GM12878 (cell line): ENCODE measurements around the gene LGALS8. TPM values are rescaled to one million over a fixed set of nuclear protein-coding genes. Genes with fewer than 3 reads are reported as not detected.

ENCODE experiments used
- ATAC-seq: fragments of 200-7000 bp; cut with Tn5 transposase; 3 replicates; pipeline ENCODE4 v1.9.1; 2020; ENCODE audit warnings: mild to moderate bottlenecking, moderate library complexity
- BruUV-seq: library from RNA; stranded (reverse); fragments of 400-500 nt; replicated peaks from 2 replicates; lab custom pipeline; 2021; lab: Mats Ljungman, UMichigan
- CTCF ChIA-PET: fragments of 300-600 bp; sonication (Branson Sonifier 250); formaldehyde crosslinking; extraction: SDS; loops from one replicate; lab custom pipeline; 2021; ENCODE audit warnings: inconsistent platforms; lab: Yijun Ruan, JAX
- POLR2A ChIA-PET: fragments of 350-600 bp; formaldehyde crosslinking; extraction: SDS; loops from one replicate; lab custom pipeline; 2021; ENCODE audit warnings: inconsistent platforms; lab: Charles Lee
- RAD21 ChIA-PET: fragments of 300-600 bp; sonication (Branson Sonifier 250); formaldehyde crosslinking; loops from one replicate; lab custom pipeline; 2023; ENCODE audit warnings: antibody characterized with exemption; ENCODE audit not compliant: unreplicated experiment; lab: Charles Lee
- SMC1A ChIA-PET: fragments of 300-600 bp; sonication (Branson Sonifier 250); formaldehyde crosslinking; loops from one replicate; lab custom pipeline; 2023; ENCODE audit not compliant: unreplicated experiment, uncharacterized antibody; lab: Charles Lee
- DNase-seq: peaks from one replicate; pipeline ENCODE4 v3.0.0-alpha.2; 2011; ENCODE audit warnings: low read depth, low spot score
- FAIRE-seq: peaks from 3 replicates; lab custom pipeline; 2011; peaks lifted over from hg19 to GRCh38; lab: Jason Lieb, UNC
- H2AFZ ChIP-seq: 2 replicates; pipeline ENCODE4 v1.6.0; 2011; ENCODE audit warnings: low read depth, low read length, control low read depth; ENCODE audit not compliant: control insufficient read depth
- H3K27ac ChIP-seq: 2 replicates; pipeline ENCODE4 v1.5.1; 2011; ENCODE audit warnings: control low read depth; ENCODE audit not compliant: control insufficient read depth, insufficient read depth
- H3K27me3 ChIP-seq, 2 experiments: replicated peaks in 1 of 2; 2 replicates each; pipeline versions ENCODE4 v1.6.0 to v1.6.1; 2011; ENCODE audit warnings: low read length in 1 of 2; ENCODE audit not compliant: control insufficient read depth in 2 of 2, insufficient read depth in 2 of 2
- H3K36me3 ChIP-seq, 2 experiments: 2 replicates each; pipeline ENCODE4 v1.5.1; 2011; ENCODE audit warnings: low read length in 1 of 2; ENCODE audit not compliant: control insufficient read depth in 2 of 2, insufficient read depth in 2 of 2
- H3K4me1 ChIP-seq: 2 replicates; pipeline ENCODE4 v1.6.1; 2011; ENCODE audit warnings: mild to moderate bottlenecking, low read length, moderate library complexity, mixed read lengths; ENCODE audit not compliant: control insufficient read depth, insufficient read depth
- H3K4me2 ChIP-seq: 2 replicates; pipeline ENCODE4 v1.6.0; 2011; ENCODE audit warnings: control low read depth; ENCODE audit not compliant: control insufficient read depth, insufficient read depth
- H3K4me3 ChIP-seq: fragments of 200-600 bp; sonication (generic); 2 replicates; pipeline ENCODE4 v1.5.1; 2016
- H3K79me2 ChIP-seq: 2 replicates; pipeline ENCODE4 v1.6.0; 2011; ENCODE audit warnings: low read length; ENCODE audit not compliant: control insufficient read depth, insufficient read depth
- H3K9ac ChIP-seq: 2 replicates; pipeline ENCODE4 v1.8.0; 2011; ENCODE audit warnings: low read length, control low read depth, mixed read lengths; ENCODE audit not compliant: control insufficient read depth, insufficient read depth
- H3K9me3 ChIP-seq: replicated peaks from 3 replicates; pipeline ENCODE4 v1.5.1; 2011; ENCODE audit warnings: mild to moderate bottlenecking, low read length; ENCODE audit not compliant: control insufficient read depth, insufficient read depth
- H4K20me1 ChIP-seq: 2 replicates; pipeline ENCODE4 v1.6.0; 2011; ENCODE audit not compliant: control insufficient read depth, insufficient read depth
- ATF3 ChIP-seq: IDR thresholded peaks from 2 replicates; pipeline ENCODE4 v1.6.1; 2011; ENCODE audit warnings: low read depth, mild to moderate bottlenecking, low read length, moderate library complexity, borderline replicate concordance; ENCODE audit errors: extremely low read depth
- BHLHE40 ChIP-seq, 2 experiments: fragments of 450-650 bp in 1 of 2; IDR thresholded peaks; 2 replicates each; pipeline ENCODE4 v1.6.1; 2011 to 2017; ENCODE audit warnings: low read depth in 2 of 2, borderline replicate concordance in 1 of 2, improper control_type of control experiment in 1 of 2, low read length in 1 of 2, mild to moderate bottlenecking in 1 of 2
- CREM ChIP-seq: IDR thresholded peaks from 2 replicates; pipeline ENCODE4 v1.6.1; 2014; ENCODE audit warnings: antibody characterized with exemption, low read depth
- ESRRA ChIP-seq: IDR thresholded peaks from 2 replicates; pipeline ENCODE4 v1.6.1; 2012; ENCODE audit warnings: mild to moderate bottlenecking, low read length, improper control_type of control experiment
- GABPA ChIP-seq: IDR thresholded peaks from 2 replicates; pipeline ENCODE4 v1.6.1; 2014; ENCODE audit warnings: antibody characterized with exemption, low read depth, mild to moderate bottlenecking, inconsistent platforms
- IRF3 ChIP-seq: fragments of 450-650 bp; IDR thresholded peaks from 2 replicates; pipeline ENCODE4 v1.6.1; 2014; ENCODE audit warnings: mild to moderate bottlenecking
- MAX ChIP-seq: IDR thresholded peaks from 2 replicates; pipeline ENCODE4 v1.6.1; 2012; ENCODE audit warnings: low read depth, low read length, improper control_type of control experiment
- NFYA ChIP-seq: IDR thresholded peaks from 2 replicates; pipeline ENCODE4 v1.6.1; 2011; ENCODE audit warnings: low read depth, mild to moderate bottlenecking, low read length, improper control_type of control experiment, borderline replicate concordance
- PRDM15 ChIP-seq: fragments of 450-650 bp; formaldehyde crosslinking; IDR thresholded peaks from 2 replicates; pipeline ENCODE4 v1.4.0; 2020; ENCODE audit warnings: mild to moderate bottlenecking, moderate library complexity
- SMARCA5 ChIP-seq: fragments of 450-650 bp; IDR thresholded peaks from 2 replicates; pipeline ENCODE4 v1.6.1; 2017; ENCODE audit warnings: mild to moderate bottlenecking
- SPI1 ChIP-seq: IDR thresholded peaks from 2 replicates; pipeline ENCODE4 v1.6.1; 2011; ENCODE audit warnings: low read depth, mild to moderate bottlenecking, low read length, moderate library complexity, borderline replicate concordance; ENCODE audit not compliant: insufficient read depth
- SREBF1 ChIP-seq: IDR thresholded peaks from 2 replicates; pipeline ENCODE4 v1.6.1; 2012; ENCODE audit warnings: mild to moderate bottlenecking, low read length
- STAT3 ChIP-seq: IDR thresholded peaks from 2 replicates; pipeline ENCODE4 v1.6.1; 2011; ENCODE audit warnings: low read depth, low read length, improper control_type of control experiment
- YY1 ChIP-seq: IDR thresholded peaks from 2 replicates; pipeline ENCODE4 v1.6.1; 2011; ENCODE audit warnings: low read depth, mild to moderate bottlenecking, low read length
- ZNF622 ChIP-seq: fragments of 450-650 bp; IDR thresholded peaks from 2 replicates; pipeline ENCODE4 v1.6.1; 2017; ENCODE audit warnings: mild to moderate bottlenecking, inconsistent platforms
- WGBS: methylation state at CpG from one replicate; pipeline ENCODE4 v1.1.6; 2016; ENCODE audit warnings: low lambda C conversion rate; ENCODE audit not compliant: insufficient replicate concordance, insufficient coverage; ENCODE audit errors: missing lambda C conversion rate; 5-methylcytosine and 5-hydroxymethylcytosine counted together
- in situ Hi-C: fragments of 300-500 bp; cut with MboI; formaldehyde crosslinking; loops from 9 replicates; pipeline ENCODE4 v1.14.3; 2018; ENCODE audit warnings: mixed read lengths
- intact Hi-C: fragments of 100-400 bp; cut with micrococcal nuclease; formaldehyde crosslinking; loops from one replicate; pipeline ENCODE4 v1.14.2; 2022; ENCODE audit not compliant: unreplicated experiment
- polyA plus RNA-seq, 11 experiments: library from polyadenylated mRNA; depleted of rRNA in 4 of 11; unstranded in 6 of 11; stranded (reverse) in 5 of 11; fragments of >200 nt; fragmentation: Nextera tagmentation in 4 of 11; fragmentation: Illumina TruSeq in 1 of 11; extraction: Ambion mirVana in 4 of 11; extraction: Trizol in 1 of 11; gene quantifications; 1 replicate in 1 of 11; 2 replicates in 10 of 11; pipeline versions ENCODE4 v1.2.1 to v1.2.3, GENCODE V29; 2011 to 2016; ENCODE audit warnings: inconsistent platforms in 2 of 11, missing spikeins in 2 of 11, low read depth in 1 of 11
- total RNA-seq, 4 experiments: library from RNA; depleted of rRNA in 3 of 4; stranded (reverse); fragments of >200 nt in 3 of 4; fragmentation: Illumina TruSeq in 1 of 4; extraction: Trizol in 1 of 4; gene quantifications; 2 replicates each; pipeline versions ENCODE4 v1.2.1 to v1.2.3, GENCODE V29; 2013 to 2021

Gene LGALS8
- total and polyA plus RNA-seq, 10 of the 15 experiments (the other 5 are each of a cell fraction or from before 2014, with no cell fraction given), result 15.4 to 86.5 (median 19.2) TPM

- TF ChIP-seq PRDM15 (CRISPR knock-in tag) (no peak), ZNF622 (no peak), GABPA (no peak), ESRRA (no peak), CREM (no peak), BHLHE40 (IDR thresholded peaks at IDR 0.05; ENCODE audit: borderline replicate concordance in 1 of 2, low read depth in 2 of 2, low read length in 1 of 2) (peak in 1 of 2 experiments; percentile 41; a peak in 1 of 4 replicates), YY1 (0 out of 2 replicates have a peak, but pooled peaks have one; percentile 48), NFYA (no peak)
Measured at GRCh38 chr1:236523704-236524141, at the start of gene LGALS8 (continued).

- Histone ChIP-seq H3K27me3 (no peaks in the 10 kb centered on the region), H3K27ac (no peak overlapping the region), H4K20me1 (no peaks in the 10 kb centered on the region), H3K4me1 (no peaks in the 10 kb centered on the region), H3K9ac (no peak overlapping the region), H3K79me2 (no peaks in the 10 kb centered on the region), H3K4me2 (no peak overlapping the region), H3K9me3 (no peaks in the 10 kb centered on the region), H2AFZ (no peak overlapping the region), H3K4me3 (no peak overlapping the region), H3K36me3 (no peaks in the 10 kb centered on the region)
- ChIA-PET SMC1A (interaction anchor here (4.2 kb wide), 1 partner anchor 10 kb away, joined by 15 read pairs; no protein-coding TSS in a partner anchor), POLR2A (no interaction called here), CTCF (interaction anchor here (1.2 kb wide), 1 partner anchor 372 kb away, joined by 3 read pairs; no protein-coding TSS in a partner anchor), RAD21 (no interaction called here)
- no TSS peak for BruUV-seq
- FAIRE-seq (no peak), DNase-seq (no peak), ATAC-seq (no peak)
- in situ Hi-C loops, result no loop called here
- intact Hi-C loops, result no loop called here
- WGBS, result 72% methylated on average over 5 of the region's 5 CpGs
- TF ChIP-seq MAX (no peak), SPI1 (no peak), ATF3 (no peak), SREBF1 (no peak), STAT3 (no peak), SMARCA5 (no peak), ESRRA (no peak), IRF3 (no peak)
Measured at GRCh38 chr1:236476019-236476418, 47.8 kb upstream of the LGALS8 start.
